Gastroesophageal sphincter (tissue), 3 donors: Measurements from ENCODE around the gene PAX4.

Experiments used
- EP300 ChIP-seq: sonication (generic); formaldehyde crosslinking; IDR thresholded peaks from one replicate; pipeline ENCODE4 v1.6.1; 2017; ENCODE audit warnings: antibody characterized with exemption, mild to moderate bottlenecking
- POLR2A ChIP-seq, 2 donors: fragments of 450-650 bp; IDR thresholded peaks; one replicate each; pipeline ENCODE4 v1.6.1; 2017; ENCODE audit warnings: antibody characterized with exemption in 2 of 2, mild to moderate bottlenecking in 2 of 2, moderate library complexity in 1 of 2
- POLR2AphosphoS5 ChIP-seq: sonication (generic); formaldehyde crosslinking; IDR thresholded peaks from one replicate; pipeline ENCODE4 v1.6.1; 2017; ENCODE audit warnings: antibody characterized with exemption
- TF ChIP-seq, protein P1 (sequence below), 4 experiments: fragments of 200-600 bp in 2 of 4; fragments of 450-650 bp in 2 of 4; sonication (generic) in 1 of 4; IDR thresholded peaks; one replicate each; pipeline ENCODE4 v1.5.1; 2017 to 2019; ENCODE audit warnings: antibody characterized with exemption in 4 of 4, mild to moderate bottlenecking in 2 of 4, moderate library complexity in 2 of 4

DNA sequence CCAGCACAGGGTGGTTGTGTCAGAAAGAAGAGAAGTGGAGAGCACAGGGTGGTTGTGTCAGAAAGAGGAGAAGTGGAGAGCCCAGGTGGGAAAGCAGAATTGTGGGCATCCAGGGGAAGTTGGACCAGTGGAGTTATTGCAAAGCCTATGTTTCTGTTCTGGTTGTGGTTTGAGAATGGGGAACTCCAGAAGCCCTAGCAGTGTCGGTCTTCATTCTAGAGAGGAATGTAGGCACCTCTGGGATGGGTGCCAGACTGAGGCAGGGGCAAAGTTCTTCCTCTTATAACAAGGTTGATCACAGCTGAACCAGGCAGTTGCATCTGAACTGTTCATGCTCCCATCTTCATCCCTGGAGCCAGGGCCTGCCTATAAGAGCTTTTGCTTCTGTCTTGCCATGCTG, 23.5 kb downstream of the PAX4 start:
- TF ChIP-seq POLR2A (IDR thresholded peaks at IDR 0.05) (no peak), EP300 (no peak), POLR2AphosphoS5 (no peak)
- TF ChIP-seq, protein P1, sequence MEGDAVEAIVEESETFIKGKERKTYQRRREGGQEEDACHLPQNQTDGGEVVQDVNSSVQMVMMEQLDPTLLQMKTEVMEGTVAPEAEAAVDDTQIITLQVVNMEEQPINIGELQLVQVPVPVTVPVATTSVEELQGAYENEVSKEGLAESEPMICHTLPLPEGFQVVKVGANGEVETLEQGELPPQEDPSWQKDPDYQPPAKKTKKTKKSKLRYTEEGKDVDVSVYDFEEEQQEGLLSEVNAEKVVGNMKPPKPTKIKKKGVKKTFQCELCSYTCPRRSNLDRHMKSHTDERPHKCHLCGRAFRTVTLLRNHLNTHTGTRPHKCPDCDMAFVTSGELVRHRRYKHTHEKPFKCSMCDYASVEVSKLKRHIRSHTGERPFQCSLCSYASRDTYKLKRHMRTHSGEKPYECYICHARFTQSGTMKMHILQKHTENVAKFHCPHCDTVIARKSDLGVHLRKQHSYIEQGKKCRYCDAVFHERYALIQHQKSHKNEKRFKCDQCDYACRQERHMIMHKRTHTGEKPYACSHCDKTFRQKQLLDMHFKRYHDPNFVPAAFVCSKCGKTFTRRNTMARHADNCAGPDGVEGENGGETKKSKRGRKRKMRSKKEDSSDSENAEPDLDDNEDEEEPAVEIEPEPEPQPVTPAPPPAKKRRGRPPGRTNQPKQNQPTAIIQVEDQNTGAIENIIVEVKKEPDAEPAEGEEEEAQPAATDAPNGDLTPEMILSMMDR (IDR thresholded peaks at IDR 0.05): no peak
